GM23248 (cell line): ENCODE results near the gene POLG.
A peak's percentile ranks its signal among the peaks of the same experiment; 100 is the strongest.

Experiments
- EZH2 ChIP-seq: fragments of 200-600 bp; sonication (generic); IDR thresholded peaks from 2 replicates; pipeline ENCODE4 v1.6.1; 2018; ENCODE audit warnings: antibody characterized with exemption, mild to moderate bottlenecking; ENCODE audit not compliant: insufficient read depth, poor library complexity, severe bottlenecking
- EZH2phosphoT487 ChIP-seq: fragments of 200-600 bp; sonication (generic); IDR thresholded peaks from 2 replicates; pipeline ENCODE4 v1.6.1; 2018; ENCODE audit warnings: antibody characterized with exemption, moderate library complexity, mild to moderate bottlenecking, low read depth; ENCODE audit not compliant: insufficient read depth

GRCh38 chr15:89368566-89369223 is 34.1 kb upstream of the POLG start:
- TF ChIP-seq EZH2, result peak; percentile 78
- TF ChIP-seq EZH2phosphoT487, result no peak
